ENCODE measurements around the gene BCO2.

The BCO2 gene

GRCh38 chr11:112267188-112267591, 91.9 kb downstream of the BCO2 start:
- TF ChIP-seq CTCF (IDR thresholded peaks at IDR 0.05; ENCODE audit: insufficient read depth, low read length, poor library complexity, severe bottlenecking): no peak
- H3K4me3 ChIP-seq (replicated peaks; ENCODE audit: low read depth, low read length): no peak overlapping the region
- H3K27me3 ChIP-seq (replicated peaks; ENCODE audit: control insufficient read depth, insufficient read depth, low read length): no peaks in the 10 kb centered on the region
- DNase-seq (ENCODE audit: extremely low read depth, insufficient read length): no peak
- H3K36me3 ChIP-seq (ENCODE audit: control insufficient read depth, insufficient read depth, low read length): no peaks in the 10 kb centered on the region

- no peak for TF ChIP-seq CTCF (IDR thresholded peaks at IDR 0.05; ENCODE audit: insufficient read depth, low read length, poor library complexity, severe bottlenecking)
These were observed 93.1 kb downstream of the BCO2 start for GRCh38 chr11:112268406-112268805.

More at GRCh38 chr11:112268406-112268805, 93.1 kb downstream of the BCO2 start:
- no peak for DNase-seq (ENCODE audit: extremely low read depth, insufficient read length)
- H3K4me3 ChIP-seq (replicated peaks; ENCODE audit: low read depth, low read length): no peak overlapping the region
- H3K27me3 ChIP-seq (replicated peaks; ENCODE audit: control insufficient read depth, insufficient read depth, low read length): no peaks in the 10 kb centered on the region
- no peaks in the 10 kb centered on the region for H3K36me3 ChIP-seq (ENCODE audit: control insufficient read depth, insufficient read depth, low read length)
